Ishikawa (cell line): Measurements from ENCODE around the gene TAF1C.

Experiments used
- CEBPB ChIP-seq: IDR thresholded peaks from 2 replicates; pipeline ENCODE4 v1.6.1; 2012
- CREB1 ChIP-seq: IDR thresholded peaks from 2 replicates; pipeline ENCODE4 v1.6.1; 2012; ENCODE audit warnings: low read depth
- EP300 ChIP-seq: IDR thresholded peaks from 2 replicates; pipeline ENCODE4 v1.6.1; 2012; ENCODE audit warnings: borderline replicate concordance
- NFIC ChIP-seq: IDR thresholded peaks from 2 replicates; pipeline ENCODE4 v1.6.1; 2012
- RAD21 ChIP-seq: IDR thresholded peaks from 2 replicates; pipeline ENCODE4 v1.6.1; 2012; ENCODE audit warnings: low read depth
- TAF1 ChIP-seq: IDR thresholded peaks from 2 replicates; pipeline ENCODE4 v1.6.1; 2012; ENCODE audit warnings: low read depth, mild to moderate bottlenecking
- TCF12 ChIP-seq: IDR thresholded peaks from 2 replicates; pipeline ENCODE4 v1.6.1; 2012; ENCODE audit warnings: low read depth
- TF ChIP-seq, protein P1 (sequence below): IDR thresholded peaks from 2 replicates; pipeline ENCODE4 v1.6.1; 2012; ENCODE audit warnings: low read depth, mild to moderate bottlenecking
- TF ChIP-seq, protein P2 (sequence below): IDR thresholded peaks from 2 replicates; pipeline ENCODE4 v1.6.1; 2012

DNA sequence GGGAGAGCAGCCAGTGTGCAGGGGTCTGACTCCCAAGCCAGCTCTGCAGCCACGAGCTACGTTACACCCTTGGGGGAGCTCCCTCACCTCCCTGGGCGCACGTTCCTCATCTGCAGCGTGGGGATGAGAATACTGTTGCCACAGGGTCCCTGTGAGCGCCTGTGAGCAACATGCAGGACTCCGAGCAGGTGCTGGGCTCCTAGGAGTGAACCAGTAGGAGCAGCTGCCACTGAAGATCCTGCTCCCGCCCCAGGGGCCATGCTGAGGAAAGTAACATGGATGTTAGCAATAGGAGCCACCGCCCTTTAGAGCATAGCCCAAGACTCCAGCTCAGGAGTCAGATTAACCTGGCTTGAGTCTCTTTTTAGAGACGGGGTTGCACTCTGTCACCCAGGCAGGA is 25.8 kb downstream of the TAF1C start:
- no peak for TF ChIP-seq TCF12
- no peak for TF ChIP-seq TAF1
- no peak for TF ChIP-seq CREB1
- TF ChIP-seq, protein P1, sequence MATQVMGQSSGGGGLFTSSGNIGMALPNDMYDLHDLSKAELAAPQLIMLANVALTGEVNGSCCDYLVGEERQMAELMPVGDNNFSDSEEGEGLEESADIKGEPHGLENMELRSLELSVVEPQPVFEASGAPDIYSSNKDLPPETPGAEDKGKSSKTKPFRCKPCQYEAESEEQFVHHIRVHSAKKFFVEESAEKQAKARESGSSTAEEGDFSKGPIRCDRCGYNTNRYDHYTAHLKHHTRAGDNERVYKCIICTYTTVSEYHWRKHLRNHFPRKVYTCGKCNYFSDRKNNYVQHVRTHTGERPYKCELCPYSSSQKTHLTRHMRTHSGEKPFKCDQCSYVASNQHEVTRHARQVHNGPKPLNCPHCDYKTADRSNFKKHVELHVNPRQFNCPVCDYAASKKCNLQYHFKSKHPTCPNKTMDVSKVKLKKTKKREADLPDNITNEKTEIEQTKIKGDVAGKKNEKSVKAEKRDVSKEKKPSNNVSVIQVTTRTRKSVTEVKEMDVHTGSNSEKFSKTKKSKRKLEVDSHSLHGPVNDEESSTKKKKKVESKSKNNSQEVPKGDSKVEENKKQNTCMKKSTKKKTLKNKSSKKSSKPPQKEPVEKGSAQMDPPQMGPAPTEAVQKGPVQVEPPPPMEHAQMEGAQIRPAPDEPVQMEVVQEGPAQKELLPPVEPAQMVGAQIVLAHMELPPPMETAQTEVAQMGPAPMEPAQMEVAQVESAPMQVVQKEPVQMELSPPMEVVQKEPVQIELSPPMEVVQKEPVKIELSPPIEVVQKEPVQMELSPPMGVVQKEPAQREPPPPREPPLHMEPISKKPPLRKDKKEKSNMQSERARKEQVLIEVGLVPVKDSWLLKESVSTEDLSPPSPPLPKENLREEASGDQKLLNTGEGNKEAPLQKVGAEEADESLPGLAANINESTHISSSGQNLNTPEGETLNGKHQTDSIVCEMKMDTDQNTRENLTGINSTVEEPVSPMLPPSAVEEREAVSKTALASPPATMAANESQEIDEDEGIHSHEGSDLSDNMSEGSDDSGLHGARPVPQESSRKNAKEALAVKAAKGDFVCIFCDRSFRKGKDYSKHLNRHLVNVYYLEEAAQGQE, result no peak
- TF ChIP-seq NFIC, result no peak
- TF ChIP-seq, protein P2, sequence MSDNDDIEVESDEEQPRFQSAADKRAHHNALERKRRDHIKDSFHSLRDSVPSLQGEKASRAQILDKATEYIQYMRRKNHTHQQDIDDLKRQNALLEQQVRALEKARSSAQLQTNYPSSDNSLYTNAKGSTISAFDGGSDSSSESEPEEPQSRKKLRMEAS, result no peak
- TF ChIP-seq EP300, result no peak
- TF ChIP-seq CEBPB, result no peak
- TF ChIP-seq RAD21, result no peak
